ENCODE measurements around the gene HMGXB3.

Gene HMGXB3

DNA sequence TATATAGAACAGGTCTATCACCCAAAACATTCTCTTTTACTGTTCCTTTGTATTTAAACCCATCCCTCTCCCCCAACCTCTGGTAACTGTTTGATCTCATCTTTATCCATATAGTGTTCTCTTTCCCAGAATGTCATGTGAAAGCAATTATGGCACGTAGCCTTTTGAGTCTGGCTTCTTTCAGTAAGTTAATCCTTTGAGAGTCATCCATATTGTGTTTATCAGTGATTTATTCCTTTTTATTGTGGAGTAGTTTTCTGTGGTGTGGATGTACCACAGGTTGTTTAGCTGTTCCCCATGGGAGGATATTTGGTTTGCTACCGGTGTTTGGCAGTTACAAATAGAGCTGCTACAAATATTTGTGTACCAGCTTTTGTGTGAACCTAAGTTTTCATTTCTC is 38.0 kb downstream of the HMGXB3 start:
- DNase-seq (ENCODE audit: low read depth): no peak
- TF ChIP-seq, protein P1, sequence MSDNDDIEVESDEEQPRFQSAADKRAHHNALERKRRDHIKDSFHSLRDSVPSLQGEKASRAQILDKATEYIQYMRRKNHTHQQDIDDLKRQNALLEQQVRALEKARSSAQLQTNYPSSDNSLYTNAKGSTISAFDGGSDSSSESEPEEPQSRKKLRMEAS (IDR thresholded peaks at IDR 0.05; ENCODE audit: low read depth, low read length): no peak
- TF ChIP-seq POLR2A (IDR thresholded peaks at IDR 0.05; ENCODE audit: extremely low read depth, insufficient read length) (no peak), MYC (IDR thresholded peaks at IDR 0.05; ENCODE audit: low read depth, low read length) (no peak)
- TF ChIP-seq, protein P2, sequence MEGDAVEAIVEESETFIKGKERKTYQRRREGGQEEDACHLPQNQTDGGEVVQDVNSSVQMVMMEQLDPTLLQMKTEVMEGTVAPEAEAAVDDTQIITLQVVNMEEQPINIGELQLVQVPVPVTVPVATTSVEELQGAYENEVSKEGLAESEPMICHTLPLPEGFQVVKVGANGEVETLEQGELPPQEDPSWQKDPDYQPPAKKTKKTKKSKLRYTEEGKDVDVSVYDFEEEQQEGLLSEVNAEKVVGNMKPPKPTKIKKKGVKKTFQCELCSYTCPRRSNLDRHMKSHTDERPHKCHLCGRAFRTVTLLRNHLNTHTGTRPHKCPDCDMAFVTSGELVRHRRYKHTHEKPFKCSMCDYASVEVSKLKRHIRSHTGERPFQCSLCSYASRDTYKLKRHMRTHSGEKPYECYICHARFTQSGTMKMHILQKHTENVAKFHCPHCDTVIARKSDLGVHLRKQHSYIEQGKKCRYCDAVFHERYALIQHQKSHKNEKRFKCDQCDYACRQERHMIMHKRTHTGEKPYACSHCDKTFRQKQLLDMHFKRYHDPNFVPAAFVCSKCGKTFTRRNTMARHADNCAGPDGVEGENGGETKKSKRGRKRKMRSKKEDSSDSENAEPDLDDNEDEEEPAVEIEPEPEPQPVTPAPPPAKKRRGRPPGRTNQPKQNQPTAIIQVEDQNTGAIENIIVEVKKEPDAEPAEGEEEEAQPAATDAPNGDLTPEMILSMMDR (IDR thresholded peaks at IDR 0.05; ENCODE audit: low read depth, low read length): no peak
- no peak overlapping the region for H3K4me3 ChIP-seq (ENCODE audit: low read depth, low read length)

DNA sequence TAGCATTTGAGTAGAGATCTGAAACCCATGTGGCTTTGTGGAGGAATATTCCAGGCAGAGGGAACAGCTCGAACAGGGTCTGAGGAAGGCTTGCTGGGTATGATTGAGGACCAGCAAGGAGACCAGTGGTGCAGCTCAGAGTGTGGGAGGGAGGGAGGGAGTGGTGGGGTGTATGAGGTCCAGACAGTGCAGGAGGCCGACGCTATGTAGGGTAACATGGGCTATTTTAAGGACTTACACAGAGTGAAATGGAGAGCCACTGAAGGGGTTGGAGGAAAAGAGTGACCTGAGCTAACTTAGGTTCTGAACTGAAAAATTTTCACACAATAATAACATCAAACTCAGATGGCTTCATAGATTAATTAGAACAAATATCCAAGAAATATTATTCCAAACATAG is 41.9 kb downstream of the HMGXB3 start:
- TF ChIP-seq, protein P1 (IDR thresholded peaks at IDR 0.05; ENCODE audit: low read depth, low read length): no peak
- no peak for TF ChIP-seq MYC (IDR thresholded peaks at IDR 0.05; ENCODE audit: low read depth, low read length)
- TF ChIP-seq, protein P2 (IDR thresholded peaks at IDR 0.05; ENCODE audit: low read depth, low read length): no peak
- no peak for TF ChIP-seq POLR2A (IDR thresholded peaks at IDR 0.05; ENCODE audit: extremely low read depth, insufficient read length)
- no peak for DNase-seq (ENCODE audit: low read depth)
- H3K4me3 ChIP-seq (ENCODE audit: low read depth, low read length): no peak overlapping the region

DNA sequence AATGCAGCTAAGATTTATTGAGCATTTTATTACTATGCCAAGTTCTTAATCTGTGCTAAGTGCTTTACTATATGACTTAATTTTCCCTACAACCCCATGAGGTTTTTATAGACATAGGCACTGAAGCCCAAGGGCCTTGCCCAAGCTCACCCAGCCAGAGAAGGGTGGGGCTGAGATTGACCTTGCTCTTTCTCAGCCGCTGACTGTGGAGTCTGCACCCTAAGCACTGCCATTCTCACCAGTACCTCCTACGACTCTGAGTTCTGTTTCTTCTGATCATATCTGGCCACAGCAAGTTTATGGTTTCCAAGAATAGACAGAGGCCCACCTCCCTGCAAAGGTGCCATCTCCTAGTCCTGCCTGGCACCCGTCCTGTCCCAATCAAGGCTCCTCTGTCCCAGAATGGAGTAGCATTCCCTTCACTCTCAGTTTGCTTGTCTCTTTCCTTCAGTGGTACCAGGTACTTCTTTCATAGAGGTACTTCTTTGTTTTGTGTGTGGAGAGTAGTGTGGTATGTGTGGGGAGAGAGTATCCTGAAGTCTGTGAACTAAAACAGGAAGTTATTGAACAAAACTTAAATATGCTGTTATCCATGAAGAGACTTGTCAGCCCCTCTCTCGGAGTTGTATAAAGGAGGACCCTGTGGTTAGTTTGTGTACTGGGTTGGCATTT is 43.3 kb downstream of the HMGXB3 start:
- no peak overlapping the region for H3K4me3 ChIP-seq (ENCODE audit: low read depth, low read length)
- peak; percentile 69 for DNase-seq (ENCODE audit: low read depth)
- TF ChIP-seq MYC (IDR thresholded peaks at IDR 0.05; ENCODE audit: low read depth, low read length): no peak
- TF ChIP-seq POLR2A (IDR thresholded peaks at IDR 0.05; ENCODE audit: extremely low read depth, insufficient read length): no peak
- TF ChIP-seq, protein P1 (IDR thresholded peaks at IDR 0.05; ENCODE audit: low read depth, low read length): no peak
- TF ChIP-seq, protein P2 (IDR thresholded peaks at IDR 0.05; ENCODE audit: low read depth, low read length): no peak

DNA sequence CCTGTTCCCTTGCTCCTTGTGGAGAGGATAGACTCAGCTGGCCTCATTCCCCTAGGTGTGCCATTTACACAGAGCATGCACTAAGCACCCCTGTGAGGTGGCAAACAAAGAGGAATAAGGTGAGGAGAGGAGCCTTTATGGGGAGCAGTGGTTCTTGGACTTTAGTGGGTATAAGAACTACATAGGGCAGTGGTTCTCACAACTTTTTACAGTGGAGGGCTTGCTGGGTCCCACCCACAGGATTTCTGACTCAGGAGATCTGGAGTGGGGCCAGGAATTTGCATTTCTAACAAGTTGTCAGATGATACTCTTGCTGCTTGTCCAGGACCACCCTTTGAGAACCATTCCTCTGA is 43.8 kb downstream of the HMGXB3 start:
- H3K4me3 ChIP-seq (ENCODE audit: low read depth, low read length): no peak overlapping the region
- TF ChIP-seq, protein P1 (IDR thresholded peaks at IDR 0.05; ENCODE audit: low read depth, low read length): no peak
- TF ChIP-seq, protein P2 (IDR thresholded peaks at IDR 0.05; ENCODE audit: low read depth, low read length): no peak
- TF ChIP-seq MYC (IDR thresholded peaks at IDR 0.05; ENCODE audit: low read depth, low read length): no peak
- no peak for TF ChIP-seq POLR2A (IDR thresholded peaks at IDR 0.05; ENCODE audit: extremely low read depth, insufficient read length)
- no peak for DNase-seq (ENCODE audit: low read depth)

DNA sequence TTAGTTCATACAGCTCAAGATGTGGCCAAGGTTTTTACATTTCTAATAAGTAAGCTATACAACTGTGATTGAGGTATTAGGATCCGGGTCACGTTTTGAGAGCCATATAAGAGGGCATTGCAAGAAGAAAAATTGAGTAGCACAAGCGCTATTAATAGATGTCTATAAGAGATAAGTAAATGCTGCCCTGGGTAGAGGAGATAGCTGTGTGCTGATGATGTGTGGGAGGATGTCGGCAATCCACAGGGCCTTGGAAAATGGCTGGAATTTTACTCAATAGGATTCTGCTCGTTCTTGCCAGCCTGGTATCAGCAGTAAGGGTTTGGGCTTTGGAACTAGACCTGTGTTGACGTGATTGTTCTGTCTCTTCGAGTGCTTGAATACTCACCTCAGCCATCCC is 44.2 kb downstream of the HMGXB3 start:
- TF ChIP-seq MYC (IDR thresholded peaks at IDR 0.05; ENCODE audit: low read depth, low read length) (no peak), POLR2A (IDR thresholded peaks at IDR 0.05; ENCODE audit: extremely low read depth, insufficient read length) (no peak)
- TF ChIP-seq, protein P1 (IDR thresholded peaks at IDR 0.05; ENCODE audit: low read depth, low read length): no peak
- TF ChIP-seq, protein P2 (IDR thresholded peaks at IDR 0.05; ENCODE audit: low read depth, low read length): no peak
- H3K4me3 ChIP-seq (ENCODE audit: low read depth, low read length): no peak overlapping the region

More for the DNA sequence above, 44.2 kb downstream of the HMGXB3 start:
- no peak for DNase-seq (ENCODE audit: low read depth)
